ENCODE measurements around the gene UBL4B. TPM values are rescaled to one million over a fixed set of nuclear protein-coding genes. Genes with fewer than 3 reads are reported as not detected.

The UBL4B gene
- total and polyA plus RNA-seq, 2 experiments from 2014 or later: not detected

DNA sequence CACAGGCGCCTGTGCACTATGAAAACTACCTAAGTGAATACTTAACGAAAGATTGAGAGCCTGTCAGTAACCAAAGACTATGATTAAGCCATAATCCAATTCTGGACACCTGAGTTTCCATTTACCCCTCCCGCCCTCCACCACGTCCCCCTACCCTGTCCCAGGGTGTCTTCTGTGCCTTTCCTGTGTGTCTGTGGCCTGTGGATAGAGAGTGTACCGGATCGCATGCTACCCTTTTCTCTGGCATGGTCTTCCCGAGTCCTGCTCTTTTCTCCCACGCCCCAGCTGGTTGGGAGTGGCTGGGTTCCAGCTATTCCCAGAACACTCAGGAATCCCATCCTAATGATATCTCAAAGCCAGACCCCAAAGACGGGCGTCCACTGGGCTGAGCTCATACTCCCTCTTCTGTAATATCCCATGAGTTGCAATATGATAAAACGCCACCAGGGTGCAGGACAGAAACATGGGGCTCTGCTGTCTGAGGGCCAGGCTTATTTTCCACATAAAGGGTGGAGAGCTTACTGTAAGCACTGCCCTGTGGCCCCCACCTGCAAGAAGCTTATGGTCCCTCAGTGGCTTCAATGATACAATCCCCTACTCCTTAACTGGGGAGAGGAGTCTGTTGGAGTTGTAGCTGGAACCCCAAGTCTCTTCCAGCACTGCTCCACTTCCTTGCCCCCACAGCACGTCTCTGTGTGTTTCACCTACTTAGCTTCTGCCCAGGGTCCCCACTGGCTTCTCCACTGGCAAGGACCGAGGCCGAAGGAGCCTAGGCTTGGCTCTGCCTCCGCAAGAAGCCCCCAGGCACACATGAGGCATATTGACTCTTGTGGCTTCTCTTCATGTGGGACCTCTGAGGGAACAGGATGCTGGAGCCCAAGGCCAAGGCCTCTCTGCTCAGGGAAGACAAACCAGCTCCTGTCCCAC is 24.2 kb upstream of the UBL4B start:
- no peaks in the 10 kb centered on the region for H3K36me3 ChIP-seq (replicated peaks; ENCODE audit: insufficient read depth, low read depth)
- H3K4me1 ChIP-seq (ENCODE audit: insufficient read depth): peaks cover 18% of the 10 kb centered on the region
- no peak overlapping the region for H3K27ac ChIP-seq
- H2AFZ ChIP-seq: no peak overlapping the region
- H3K4me2 ChIP-seq: no peak overlapping the region
- H3K4me3 ChIP-seq: no peak overlapping the region
- H3K9me2 ChIP-seq (replicated peaks; ENCODE audit: insufficient read depth): no peaks in the 10 kb centered on the region
- TF ChIP-seq, protein P1, sequence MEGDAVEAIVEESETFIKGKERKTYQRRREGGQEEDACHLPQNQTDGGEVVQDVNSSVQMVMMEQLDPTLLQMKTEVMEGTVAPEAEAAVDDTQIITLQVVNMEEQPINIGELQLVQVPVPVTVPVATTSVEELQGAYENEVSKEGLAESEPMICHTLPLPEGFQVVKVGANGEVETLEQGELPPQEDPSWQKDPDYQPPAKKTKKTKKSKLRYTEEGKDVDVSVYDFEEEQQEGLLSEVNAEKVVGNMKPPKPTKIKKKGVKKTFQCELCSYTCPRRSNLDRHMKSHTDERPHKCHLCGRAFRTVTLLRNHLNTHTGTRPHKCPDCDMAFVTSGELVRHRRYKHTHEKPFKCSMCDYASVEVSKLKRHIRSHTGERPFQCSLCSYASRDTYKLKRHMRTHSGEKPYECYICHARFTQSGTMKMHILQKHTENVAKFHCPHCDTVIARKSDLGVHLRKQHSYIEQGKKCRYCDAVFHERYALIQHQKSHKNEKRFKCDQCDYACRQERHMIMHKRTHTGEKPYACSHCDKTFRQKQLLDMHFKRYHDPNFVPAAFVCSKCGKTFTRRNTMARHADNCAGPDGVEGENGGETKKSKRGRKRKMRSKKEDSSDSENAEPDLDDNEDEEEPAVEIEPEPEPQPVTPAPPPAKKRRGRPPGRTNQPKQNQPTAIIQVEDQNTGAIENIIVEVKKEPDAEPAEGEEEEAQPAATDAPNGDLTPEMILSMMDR (IDR thresholded peaks at IDR 0.05; ENCODE audit: poor library complexity): peak; percentile 49
- no peak for TF ChIP-seq EZH2 (IDR thresholded peaks at IDR 0.05; ENCODE audit: borderline replicate concordance)
- H3K9me3 ChIP-seq (ENCODE audit: low read depth): no peaks in the 10 kb centered on the region
- H4K20me1 ChIP-seq (ENCODE audit: insufficient read depth, poor library complexity, severe bottlenecking): no peaks in the 10 kb centered on the region
- WGBS (ENCODE audit: low lambda C conversion rate, missing lambda C conversion rate): 66% methylated on average over 15 of the region's 15 CpGs
- peaks cover 54% of the 10 kb centered on the region for H3K27me3 ChIP-seq
- peak; percentile 76 for DNase-seq (ENCODE audit: low spot score)
- no peaks in the 10 kb centered on the region for H3K79me2 ChIP-seq

DNA sequence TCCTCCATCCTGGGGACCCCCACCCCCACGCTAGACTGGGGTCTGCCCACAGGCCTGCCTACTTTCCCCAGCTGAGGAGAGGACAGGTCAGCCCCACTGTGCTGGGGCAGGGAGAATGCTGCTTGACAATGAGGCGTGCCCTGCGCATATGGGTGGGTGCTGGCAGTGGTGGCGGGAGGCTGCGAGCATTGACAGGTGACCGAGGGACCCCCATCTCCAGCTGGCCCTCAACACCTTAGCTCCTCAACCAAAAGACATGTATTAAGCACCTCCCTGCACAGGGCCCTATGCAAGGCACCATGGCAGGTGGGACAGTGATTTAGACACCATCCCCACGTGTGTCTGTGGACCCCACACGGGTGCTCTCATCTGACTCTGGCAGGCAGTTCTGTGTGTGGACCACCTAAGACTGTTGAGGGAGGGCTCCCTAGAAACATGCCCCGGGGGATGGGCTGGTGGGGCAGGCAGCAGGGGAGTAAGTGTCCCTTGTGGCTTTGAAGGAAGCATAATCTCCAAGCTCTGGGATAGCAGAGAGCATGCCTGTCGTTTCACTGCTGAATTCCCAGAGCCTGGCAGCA is 23.4 kb upstream of the UBL4B start:
- no peak for DNase-seq (ENCODE audit: low spot score)
- Histone ChIP-seq H3K9me3 (ENCODE audit: low read depth) (no peaks in the 10 kb centered on the region), H3K4me2 (no peak overlapping the region), H3K4me1 (ENCODE audit: insufficient read depth) (peaks cover 12% of the 10 kb centered on the region), H3K4me3 (no peak overlapping the region), H3K27me3 (peaks cover 47% of the 10 kb centered on the region), H2AFZ (no peak overlapping the region), H4K20me1 (ENCODE audit: insufficient read depth, poor library complexity, severe bottlenecking) (no peaks in the 10 kb centered on the region), H3K79me2 (no peaks in the 10 kb centered on the region), H3K36me3 (replicated peaks; ENCODE audit: insufficient read depth, low read depth) (no peaks in the 10 kb centered on the region), H3K9me2 (replicated peaks; ENCODE audit: insufficient read depth) (no peaks in the 10 kb centered on the region), H3K27ac (no peak overlapping the region)
- TF ChIP-seq EZH2phosphoT487 (IDR thresholded peaks at IDR 0.05; ENCODE audit: low read depth, severe bottlenecking, unreplicated experiment) (no peak), EZH2 (IDR thresholded peaks at IDR 0.05; ENCODE audit: borderline replicate concordance) (no peak)
- TF ChIP-seq, protein P1 (IDR thresholded peaks at IDR 0.05; ENCODE audit: poor library complexity): no peak
- WGBS (ENCODE audit: low lambda C conversion rate, missing lambda C conversion rate): 77% methylated on average over 10 of the region's 10 CpGs

DNA sequence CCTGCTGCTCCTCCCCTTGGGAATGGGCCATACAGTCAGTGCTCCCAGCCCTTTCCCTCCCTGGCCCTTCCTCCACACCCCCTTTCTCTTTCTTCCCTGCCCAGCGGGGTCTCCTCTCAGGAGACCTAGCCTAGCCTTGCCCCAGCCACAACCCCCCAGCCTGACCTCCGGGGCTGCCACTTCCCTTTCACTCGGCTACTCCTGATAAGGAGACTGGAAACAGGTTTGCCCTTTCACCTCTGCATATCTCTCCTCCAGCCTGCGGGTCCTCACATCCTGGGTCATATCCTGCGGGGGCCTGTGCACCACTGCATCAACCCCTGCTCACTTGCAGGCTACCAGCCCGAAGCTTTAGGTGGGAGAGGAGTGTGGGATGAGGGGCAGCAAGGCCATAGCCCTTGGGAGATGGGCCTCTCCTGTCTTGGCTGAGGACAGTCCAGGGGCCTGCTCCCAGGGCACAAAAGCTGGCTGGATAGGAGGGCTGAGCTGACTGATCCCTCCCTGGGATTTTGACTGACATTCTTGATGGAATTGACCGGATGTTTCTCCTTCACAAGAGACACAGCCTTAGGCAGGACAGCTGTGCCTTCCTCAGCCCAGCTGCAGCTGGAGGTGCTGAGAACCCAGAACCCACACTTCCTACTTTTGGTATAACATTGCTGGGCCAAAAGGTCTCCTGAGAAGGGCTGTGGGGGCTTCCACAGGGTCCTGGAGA is 22.5 kb upstream of the UBL4B start:
- DNase-seq (ENCODE audit: low spot score): no peak
- Histone ChIP-seq H3K9me2 (replicated peaks; ENCODE audit: insufficient read depth) (no peaks in the 10 kb centered on the region), H3K4me1 (ENCODE audit: insufficient read depth) (peaks cover 3% of the 10 kb centered on the region), H3K4me2 (no peak overlapping the region), H3K79me2 (no peaks in the 10 kb centered on the region), H4K20me1 (ENCODE audit: insufficient read depth, poor library complexity, severe bottlenecking) (no peaks in the 10 kb centered on the region), H3K36me3 (replicated peaks; ENCODE audit: insufficient read depth, low read depth) (no peaks in the 10 kb centered on the region), H3K27me3 (peaks cover 38% of the 10 kb centered on the region), H2AFZ (no peak overlapping the region), H3K27ac (no peak overlapping the region), H3K4me3 (no peak overlapping the region), H3K9me3 (ENCODE audit: low read depth) (no peaks in the 10 kb centered on the region)
- 33% methylated on average over 7 of the region's 7 CpGs for WGBS (ENCODE audit: low lambda C conversion rate, missing lambda C conversion rate)
- TF ChIP-seq EZH2phosphoT487 (IDR thresholded peaks at IDR 0.05; ENCODE audit: low read depth, severe bottlenecking, unreplicated experiment): no peak
- TF ChIP-seq, protein P1 (IDR thresholded peaks at IDR 0.05; ENCODE audit: poor library complexity): no peak
- no peak for TF ChIP-seq EZH2 (IDR thresholded peaks at IDR 0.05; ENCODE audit: borderline replicate concordance)
